Peyer's patch (tissue), 4 donors: ENCODE data around the gene TPRN.

ENCODE experiments used
- CTCF ChIP-seq, 6 experiments: fragments of 450-650 bp in 4 of 6; fragments of 200-600 bp in 2 of 6; sonication (generic) in 1 of 6; IDR thresholded peaks; one replicate each; pipeline ENCODE4 v1.5.1; 2017 to 2019; ENCODE audit warnings: antibody characterized with exemption in 6 of 6, mild to moderate bottlenecking in 3 of 6, moderate library complexity in 1 of 6
- POLR2A ChIP-seq, 2 donors: fragments of 450-650 bp; IDR thresholded peaks; one replicate each; pipeline ENCODE4 v1.5.1; 2017; ENCODE audit warnings: antibody characterized with exemption in 2 of 2, mild to moderate bottlenecking in 2 of 2, moderate library complexity in 2 of 2

- TF ChIP-seq CTCF (IDR thresholded peaks at IDR 0.05) (no peak), POLR2A (IDR thresholded peaks at IDR 0.05) (no peak)
Observed at GRCh38 chr9:137234758-137235423, 34.4 kb upstream of the TPRN start.
